ENCODE results near the gene EPS8. TPM values are rescaled to one million over a fixed set of nuclear protein-coding genes. Genes with fewer than 3 reads are reported as not detected.
"Not testable (repeated sequence)": the region's sequence is repeated elsewhere in the genome, so short reads cannot be mapped to it uniquely, and the experiment has no call there.

EPS8 gene
- total and polyA plus RNA-seq, 3 donors from 2014 or later = 40.0 to 81.8 (median 65.3) TPM

- no peaks in the 10 kb centered on the region for H3K9me3 ChIP-seq
- TF ChIP-seq CTCF (IDR thresholded peaks at IDR 0.05) (no peak), POLR2A (IDR thresholded peaks at IDR 0.05) (no peak)
- 74 to 75% methylated on average over 4 of the region's 4 CpGs for WGBS, 2 donors
- intact Hi-C loops (cut with DNase I; ENCODE audit: low total_unique reads) = no loop called here
- H3K36me3 ChIP-seq (ENCODE audit: low read depth, missing control alignments) = no peaks in the 10 kb centered on the region
- no peaks in the 10 kb centered on the region for H3K27me3 ChIP-seq
- H3K4me3 ChIP-seq = no peak overlapping the region
- no peak overlapping the region for H3K27ac ChIP-seq
- no peaks in the 10 kb centered on the region for H3K4me1 ChIP-seq
- no peak for DNase-seq
These were observed 39.3 kb downstream of the EPS8 start for GRCh38 chr12:15749937-15750336.

GRCh38 chr12:15741870-15742269 is 47.3 kb downstream of the EPS8 start:
- DNase-seq; H3K4me1 ChIP-seq; H3K27ac ChIP-seq; intact Hi-C loops (cut with DNase I; ENCODE audit: low total_unique reads); H3K4me3 ChIP-seq; H3K9me3 ChIP-seq; H3K27me3 ChIP-seq; H3K36me3 ChIP-seq (ENCODE audit: low read depth, missing control alignments): not testable (repeated sequence)
- WGBS, 2 donors = 92 to 98% methylated on average over 3 of the region's 3 CpGs

- Histone ChIP-seq H3K36me3 (ENCODE audit: low read depth, missing control alignments) (no peaks in the 10 kb centered on the region), H3K27me3 (no peaks in the 10 kb centered on the region), H3K9me3 (no peaks in the 10 kb centered on the region), H3K27ac (no peak overlapping the region), H3K4me1 (no peaks in the 10 kb centered on the region), H3K4me3 (no peak overlapping the region)
- intact Hi-C loops (cut with DNase I; ENCODE audit: low total_unique reads) = no loop called here
- no peak for DNase-seq
- WGBS, 2 donors = 93 to 100% methylated on average over 2 of the region's 2 CpGs
- TF ChIP-seq POLR2A (IDR thresholded peaks at IDR 0.05) (no peak), CTCF (IDR thresholded peaks at IDR 0.05) (no peak)
These were observed 48.1 kb downstream of the EPS8 start for GRCh38 chr12:15741082-15741481.

GRCh38 chr12:15740389-15740788 is 48.8 kb downstream of the EPS8 start:
- H3K27ac ChIP-seq = not testable (repeated sequence)

GRCh38 chr12:15738438-15739015 is 50.7 kb downstream of the EPS8 start:
- TF ChIP-seq POLR2A (IDR thresholded peaks at IDR 0.05) (no peak), CTCF (IDR thresholded peaks at IDR 0.05) (no peak)
- no peaks in the 10 kb centered on the region for H3K9me3 ChIP-seq
- no peaks in the 10 kb centered on the region for H3K4me1 ChIP-seq
- no peaks in the 10 kb centered on the region for H3K36me3 ChIP-seq (ENCODE audit: low read depth, missing control alignments)
- no peak for DNase-seq
- no peak overlapping the region for H3K4me3 ChIP-seq
- 84 to 90% methylated on average over 3 of the region's 3 CpGs for WGBS, 2 donors
- intact Hi-C loops (cut with DNase I; ENCODE audit: low total_unique reads) = no loop called here
- H3K27ac ChIP-seq = no peak overlapping the region
- H3K27me3 ChIP-seq = no peaks in the 10 kb centered on the region

More at GRCh38 chr12:15740389-15740788, 48.8 kb downstream of the EPS8 start:
- H3K27me3 ChIP-seq; H3K9me3 ChIP-seq; H3K36me3 ChIP-seq (ENCODE audit: low read depth, missing control alignments); H3K4me1 ChIP-seq; intact Hi-C loops (cut with DNase I; ENCODE audit: low total_unique reads); H3K4me3 ChIP-seq; DNase-seq: not testable (repeated sequence)
- WGBS, 2 donors = 95 to 99% methylated on average over 5 of the region's 5 CpGs
